Colonic mucosa (tissue), 4 donors: ENCODE data around the gene PDF. TPM values are rescaled to one million over a fixed set of nuclear protein-coding genes. Genes with fewer than 3 reads are reported as not detected.
"Not testable (repeated sequence)": the region's sequence is repeated elsewhere in the genome, so short reads cannot be mapped to it uniquely, and the experiment has no call there.

ENCODE experiments used
- DNase-seq: peaks from one replicate; pipeline ENCODE4 v3.0.0-alpha.2; 2020
- H3K27ac ChIP-seq: fragments of 200-600 bp; one replicate; pipeline ENCODE4 v1.8.0; 2021
- H3K27me3 ChIP-seq: fragments of 200-600 bp; one replicate; pipeline ENCODE4 v1.8.0; 2021
- H3K36me3 ChIP-seq: fragments of 200-600 bp; one replicate; pipeline ENCODE4 v1.8.0; 2021
- H3K4me1 ChIP-seq: fragments of 200-600 bp; one replicate; pipeline ENCODE4 v1.8.0; 2021; ENCODE audit warnings: mild to moderate bottlenecking
- H3K4me3 ChIP-seq: fragments of 200-600 bp; one replicate; pipeline ENCODE4 v1.8.0; 2021
- H3K9ac ChIP-seq, 2 donors: one replicate each; pipeline ENCODE4 v1.7.0; 2013; ENCODE audit warnings: control low read depth in 2 of 2, low read depth in 2 of 2, low read length in 2 of 2
- H3K9me3 ChIP-seq: fragments of 200-600 bp; one replicate; pipeline ENCODE4 v1.8.0; 2021
- intact Hi-C: fragments of 100-400 bp; cut with DNase I; formaldehyde crosslinking; loops from one replicate; pipeline ENCODE4 v1.14.1; 2022
- total RNA-seq, 2 donors: library from RNA; stranded (reverse); fragmentation: NEBNext Ultra II Directional in 1 of 2; extraction: Animal tissue kit (Norgen Biotek cat#: 25700) in 1 of 2; gene quantifications; one replicate each; pipeline ENCODE4 v1.2.1, GENCODE V29; 2021
- TF ChIP-seq, protein P1 (sequence below): fragments of 200-600 bp; IDR thresholded peaks from one replicate; pipeline ENCODE4 v1.8.0; 2022; ENCODE audit warnings: antibody characterized with exemption, mild to moderate bottlenecking
- donor health status: healthy.
- donor health status: DM: no; HTN: no; CAD: no.
- donor health status: DM: no; HTN: no; CAD: no.

PDF gene
- total RNA-seq, 2 donors from 2014 or later, result 13.2 to 35.1 TPM

GRCh38 chr16:69294051-69294450, 36.3 kb downstream of the PDF start:
- Histone ChIP-seq H3K9ac (no peak overlapping the region), H3K4me1 (no peaks in the 10 kb centered on the region), H3K36me3 (no peaks in the 10 kb centered on the region), H3K27me3 (no peaks in the 10 kb centered on the region), H3K27ac (no peak overlapping the region), H3K9me3 (no peaks in the 10 kb centered on the region), H3K4me3 (no peak overlapping the region)
- TF ChIP-seq, protein P1, sequence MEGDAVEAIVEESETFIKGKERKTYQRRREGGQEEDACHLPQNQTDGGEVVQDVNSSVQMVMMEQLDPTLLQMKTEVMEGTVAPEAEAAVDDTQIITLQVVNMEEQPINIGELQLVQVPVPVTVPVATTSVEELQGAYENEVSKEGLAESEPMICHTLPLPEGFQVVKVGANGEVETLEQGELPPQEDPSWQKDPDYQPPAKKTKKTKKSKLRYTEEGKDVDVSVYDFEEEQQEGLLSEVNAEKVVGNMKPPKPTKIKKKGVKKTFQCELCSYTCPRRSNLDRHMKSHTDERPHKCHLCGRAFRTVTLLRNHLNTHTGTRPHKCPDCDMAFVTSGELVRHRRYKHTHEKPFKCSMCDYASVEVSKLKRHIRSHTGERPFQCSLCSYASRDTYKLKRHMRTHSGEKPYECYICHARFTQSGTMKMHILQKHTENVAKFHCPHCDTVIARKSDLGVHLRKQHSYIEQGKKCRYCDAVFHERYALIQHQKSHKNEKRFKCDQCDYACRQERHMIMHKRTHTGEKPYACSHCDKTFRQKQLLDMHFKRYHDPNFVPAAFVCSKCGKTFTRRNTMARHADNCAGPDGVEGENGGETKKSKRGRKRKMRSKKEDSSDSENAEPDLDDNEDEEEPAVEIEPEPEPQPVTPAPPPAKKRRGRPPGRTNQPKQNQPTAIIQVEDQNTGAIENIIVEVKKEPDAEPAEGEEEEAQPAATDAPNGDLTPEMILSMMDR, result no peak
- intact Hi-C loops, result no loop called here
- no peak for DNase-seq

DNA sequence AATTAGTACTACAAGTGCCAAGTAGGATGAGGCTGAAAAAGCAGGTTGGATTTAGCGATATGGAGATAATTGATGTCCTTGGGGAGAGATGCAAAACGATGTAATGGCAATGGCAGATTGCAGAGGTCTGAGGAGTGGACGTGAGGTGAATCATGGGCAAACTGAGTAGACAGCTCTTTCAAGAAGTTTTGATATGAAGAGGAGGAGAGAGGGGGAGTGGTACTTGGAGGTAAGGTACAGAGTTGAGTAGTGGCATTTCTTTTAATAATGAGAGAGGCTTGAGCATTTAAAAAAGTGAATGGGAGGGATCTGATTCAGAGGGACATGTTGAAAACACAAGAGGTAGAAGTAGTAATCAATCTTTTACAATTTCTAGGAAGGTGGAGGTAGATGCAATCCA, 37.0 kb downstream of the PDF start:
- intact Hi-C loops, result no loop called here
- DNase-seq, result no peak
- TF ChIP-seq, protein P1, result no peak
- no peaks in the 10 kb centered on the region for H3K4me1 ChIP-seq
- H3K9ac ChIP-seq, result no peak overlapping the region
- no peaks in the 10 kb centered on the region for H3K36me3 ChIP-seq
- no peak overlapping the region for H3K4me3 ChIP-seq
- H3K9me3 ChIP-seq, result no peaks in the 10 kb centered on the region
- H3K27ac ChIP-seq, result no peak overlapping the region
- no peaks in the 10 kb centered on the region for H3K27me3 ChIP-seq

DNA sequence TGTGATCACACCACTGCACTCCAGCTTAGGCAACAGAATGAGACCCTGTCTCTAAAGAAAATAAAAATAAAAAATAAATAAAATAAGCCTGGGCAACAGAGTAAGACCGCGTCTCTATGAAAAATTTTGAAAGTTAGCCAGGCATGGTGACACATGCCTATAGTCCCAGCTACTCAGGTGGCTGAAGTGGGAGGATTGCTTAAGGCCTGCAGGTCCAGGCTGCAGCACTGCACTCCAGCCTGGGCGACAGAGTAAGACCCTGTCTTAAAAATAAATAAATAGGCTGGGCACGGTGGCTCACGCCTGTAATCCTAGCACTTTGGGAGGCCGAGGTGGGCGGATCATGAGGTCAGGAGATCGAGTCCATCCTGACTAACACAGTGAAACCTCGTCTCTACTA, 38.7 kb downstream of the PDF start:
- H3K4me3 ChIP-seq, H3K36me3 ChIP-seq, DNase-seq, H3K27me3 ChIP-seq, H3K9me3 ChIP-seq, H3K4me1 ChIP-seq, H3K9ac ChIP-seq, H3K27ac ChIP-seq, intact Hi-C loops: not testable (repeated sequence)

DNA sequence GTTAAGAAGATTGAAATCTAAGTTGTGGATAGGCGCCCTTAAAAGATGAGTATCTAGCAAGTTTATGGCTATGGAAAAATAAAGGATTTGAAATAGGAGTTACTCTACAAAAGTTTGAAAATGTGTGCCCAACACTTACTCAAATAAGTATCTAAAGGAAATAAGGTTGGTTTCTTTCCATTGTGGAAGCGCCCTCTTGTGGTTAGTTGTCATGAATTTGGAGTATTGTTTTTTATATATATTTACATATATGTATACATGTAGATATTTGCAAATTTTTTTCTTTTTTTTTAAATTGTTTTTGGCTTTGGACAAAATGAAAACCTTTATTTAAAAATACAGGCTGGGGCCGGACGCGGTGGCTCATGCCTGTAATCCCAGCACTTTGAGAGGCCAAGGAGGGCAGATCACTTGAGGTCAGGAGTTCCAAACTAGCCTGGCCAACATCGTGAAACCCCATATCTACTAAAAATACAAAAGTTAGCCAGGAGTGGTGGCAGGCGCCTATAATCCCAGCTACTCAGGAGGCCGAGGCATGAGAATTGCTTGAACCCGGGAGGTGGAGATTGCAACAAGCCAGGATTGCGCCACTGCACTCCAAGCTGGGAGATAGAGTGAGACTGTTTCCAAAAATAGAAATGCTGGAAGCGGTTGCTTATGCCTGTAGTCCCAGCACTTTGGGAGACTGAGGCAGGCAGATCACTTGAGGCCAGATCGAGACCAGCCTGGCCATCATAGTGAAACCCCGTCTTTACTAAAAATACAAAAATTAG, 43.3 kb downstream of the PDF start:
- Histone ChIP-seq H3K9ac (no peak overlapping the region), H3K4me3 (no peak overlapping the region), H3K9me3 (no peaks in the 10 kb centered on the region), H3K27ac (no peak overlapping the region), H3K36me3 (no peaks in the 10 kb centered on the region), H3K4me1 (no peaks in the 10 kb centered on the region), H3K27me3 (no peaks in the 10 kb centered on the region)
- DNase-seq, result peak; percentile 67
- TF ChIP-seq, protein P1, result peak; percentile 59
- intact Hi-C loops, result no loop called here

DNA sequence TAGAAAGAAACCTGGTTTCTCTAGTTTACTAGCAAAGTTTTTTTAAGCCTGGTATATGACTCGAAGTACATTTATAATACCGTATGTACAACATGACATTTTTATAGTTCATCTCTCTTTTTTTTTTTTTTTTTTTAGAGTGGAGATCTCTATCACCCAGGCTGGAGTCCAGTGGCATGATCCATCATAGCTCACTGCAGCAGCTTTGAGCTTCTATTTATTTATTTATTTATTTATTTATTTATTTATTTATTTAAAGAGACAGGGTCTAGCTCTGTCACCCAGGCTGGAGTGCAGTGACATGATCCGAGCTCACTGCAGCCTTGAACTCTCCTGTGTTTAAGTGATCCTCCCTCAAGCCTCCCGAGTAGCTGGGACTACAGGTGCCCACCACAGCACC, 45.1 kb downstream of the PDF start:
- Histone ChIP-seq H3K4me1 (no peaks in the 10 kb centered on the region), H3K27ac (no peak overlapping the region), H3K36me3 (no peaks in the 10 kb centered on the region), H3K9ac (no peak overlapping the region), H3K9me3 (no peaks in the 10 kb centered on the region), H3K4me3 (no peak overlapping the region), H3K27me3 (no peaks in the 10 kb centered on the region)
- DNase-seq, result no peak
- intact Hi-C loops, result no loop called here
- TF ChIP-seq, protein P1, result no peak

DNA sequence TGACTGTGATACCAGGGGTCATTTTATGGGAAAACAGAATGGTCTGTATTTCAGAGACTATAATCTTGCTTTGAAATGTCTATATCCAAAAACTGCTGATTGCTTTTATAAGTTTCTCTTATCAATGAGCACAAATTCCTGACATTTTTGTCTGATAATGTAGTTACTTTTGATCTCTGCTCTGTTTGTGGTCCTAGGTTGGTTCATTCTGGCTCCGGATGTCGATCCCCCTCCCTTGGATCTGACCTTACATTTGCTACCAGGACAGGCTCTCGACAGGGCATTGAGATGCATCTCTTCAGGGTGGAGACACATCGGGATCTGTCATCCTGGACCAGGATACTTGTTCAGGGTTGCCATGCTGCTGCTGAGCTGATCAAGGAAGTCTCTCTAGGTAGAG, 46.5 kb downstream of the PDF start:
- H3K9me3 ChIP-seq, result no peaks in the 10 kb centered on the region
- H3K36me3 ChIP-seq, result no peaks in the 10 kb centered on the region
- intact Hi-C loops, result no loop called here
- no peaks in the 10 kb centered on the region for H3K27me3 ChIP-seq
- TF ChIP-seq, protein P1, result no peak
- H3K4me1 ChIP-seq, result no peaks in the 10 kb centered on the region
- no peak overlapping the region for H3K4me3 ChIP-seq
- H3K27ac ChIP-seq, result no peak overlapping the region
- no peak for DNase-seq
- no peak overlapping the region for H3K9ac ChIP-seq
